Astrocyte of the spinal cord (primary cell): ENCODE data around the gene MARCHF7.
A peak's percentile ranks its signal among the peaks of the same experiment; 100 is the strongest.

ENCODE experiments used
- DNase-seq: peaks from one replicate; pipeline ENCODE4 v3.0.0; 2011; ENCODE audit warnings: low read depth, low spot score
- H3K4me3 ChIP-seq: 2 replicates; pipeline ENCODE4 v1.5.1; 2011; ENCODE audit warnings: low read depth, mild to moderate bottlenecking, low read length, moderate library complexity
- CTCF ChIP-seq: IDR thresholded peaks from 2 replicates; pipeline ENCODE4 v1.5.1; 2012; ENCODE audit warnings: low read depth, mild to moderate bottlenecking, low read length, inconsistent platforms
- in situ Hi-C: cut with HindIII; loops from 2 replicates; pipeline ENCODE4 v1.10.0; 2017; ENCODE audit warnings: low sequenced_read_pairs

The MARCHF7 gene

GRCh38 chr2:159694500-159695040 lies 17.7 kb upstream of the MARCHF7 start:
- H3K4me3 ChIP-seq, result no peak overlapping the region
- no peak for TF ChIP-seq CTCF
- no peak for DNase-seq
- in situ Hi-C loops, result no loop called here

DNA sequence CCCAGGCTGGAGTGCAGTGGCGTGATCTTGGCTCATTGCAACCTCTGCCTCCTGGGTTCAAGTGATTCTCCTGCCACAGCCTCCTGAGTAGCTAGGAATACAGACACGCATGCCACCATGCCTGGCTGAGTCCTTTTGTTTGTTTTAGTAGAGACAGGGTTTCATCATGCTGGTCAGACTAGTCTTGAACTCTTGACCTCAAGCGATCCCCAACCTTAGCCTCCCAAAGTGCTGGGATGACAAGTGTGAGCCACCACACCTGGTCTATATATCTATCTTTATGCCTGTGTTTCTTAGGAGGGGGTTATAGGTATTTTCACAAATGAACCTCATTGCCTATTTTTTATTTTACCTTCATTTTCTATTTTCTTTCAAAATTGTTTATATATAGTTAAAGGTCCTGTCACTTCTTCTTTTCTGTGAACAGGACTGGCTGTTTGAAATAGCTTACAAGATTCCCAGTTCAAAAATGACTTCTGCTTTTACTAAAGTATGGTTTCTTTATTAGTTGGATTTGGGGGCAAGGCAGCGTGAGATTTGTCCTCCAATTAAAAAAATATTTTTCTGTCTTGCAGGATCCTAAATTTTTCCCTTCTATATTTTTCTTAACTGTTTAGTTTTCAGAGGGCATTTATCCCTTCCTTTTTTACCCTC lies 16.4 kb upstream of the MARCHF7 start:
- no peak for DNase-seq
- H3K4me3 ChIP-seq, result no peak overlapping the region
- in situ Hi-C loops, result no loop called here
- no peak for TF ChIP-seq CTCF

DNA sequence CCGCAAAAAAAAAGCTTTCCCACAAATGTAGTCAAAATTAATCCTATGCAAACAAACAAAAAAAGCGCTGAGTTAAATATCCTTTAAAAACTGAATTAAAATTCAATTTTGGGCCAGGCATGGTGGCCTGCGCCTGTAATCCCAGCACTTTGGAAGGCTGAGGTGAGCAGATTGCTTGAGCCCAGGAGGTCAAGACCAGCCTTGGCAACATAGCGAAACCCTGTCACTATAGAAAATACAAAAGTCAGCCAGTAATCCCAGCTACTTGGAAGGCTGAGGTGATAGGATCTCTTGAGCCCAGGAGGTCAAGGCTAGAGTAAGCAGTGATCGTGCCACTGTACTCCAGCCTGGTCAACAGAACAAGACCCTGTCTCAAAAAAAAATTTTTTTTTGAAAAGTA lies 8.8 kb upstream of the MARCHF7 start:
- in situ Hi-C loops, result no loop called here
- DNase-seq, result no peak
- H3K4me3 ChIP-seq, result no peak overlapping the region
- TF ChIP-seq CTCF, result no peak

DNA sequence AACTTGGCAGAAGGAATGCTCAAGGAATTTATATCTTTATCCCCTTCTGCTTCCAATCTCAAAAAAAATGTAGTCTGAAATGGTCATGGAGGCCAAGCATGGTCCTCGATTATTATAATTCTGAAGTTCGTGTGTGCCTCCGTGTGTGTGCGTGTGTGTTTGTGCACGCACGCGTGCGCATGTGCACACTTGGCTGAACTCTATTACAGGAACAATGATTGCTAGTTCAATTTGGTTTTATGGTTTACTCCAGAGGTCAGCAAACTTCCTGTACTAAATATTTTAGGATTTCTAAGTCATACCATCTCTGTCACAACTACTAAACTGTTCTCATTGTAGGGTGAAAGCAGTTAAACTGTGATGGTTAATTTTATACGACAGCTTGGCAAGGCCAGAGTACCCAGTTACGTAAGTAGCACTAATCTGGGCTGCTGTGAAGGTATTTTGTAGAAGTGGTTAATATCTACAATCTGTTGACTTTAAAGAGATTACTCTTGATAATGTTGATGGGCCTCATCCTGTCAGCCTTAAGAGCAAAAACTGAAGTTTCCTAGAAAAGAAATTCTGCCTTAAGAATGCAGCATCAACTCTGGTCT lies 5.8 kb upstream of the MARCHF7 start:
- in situ Hi-C loops, result no loop called here

DNA sequence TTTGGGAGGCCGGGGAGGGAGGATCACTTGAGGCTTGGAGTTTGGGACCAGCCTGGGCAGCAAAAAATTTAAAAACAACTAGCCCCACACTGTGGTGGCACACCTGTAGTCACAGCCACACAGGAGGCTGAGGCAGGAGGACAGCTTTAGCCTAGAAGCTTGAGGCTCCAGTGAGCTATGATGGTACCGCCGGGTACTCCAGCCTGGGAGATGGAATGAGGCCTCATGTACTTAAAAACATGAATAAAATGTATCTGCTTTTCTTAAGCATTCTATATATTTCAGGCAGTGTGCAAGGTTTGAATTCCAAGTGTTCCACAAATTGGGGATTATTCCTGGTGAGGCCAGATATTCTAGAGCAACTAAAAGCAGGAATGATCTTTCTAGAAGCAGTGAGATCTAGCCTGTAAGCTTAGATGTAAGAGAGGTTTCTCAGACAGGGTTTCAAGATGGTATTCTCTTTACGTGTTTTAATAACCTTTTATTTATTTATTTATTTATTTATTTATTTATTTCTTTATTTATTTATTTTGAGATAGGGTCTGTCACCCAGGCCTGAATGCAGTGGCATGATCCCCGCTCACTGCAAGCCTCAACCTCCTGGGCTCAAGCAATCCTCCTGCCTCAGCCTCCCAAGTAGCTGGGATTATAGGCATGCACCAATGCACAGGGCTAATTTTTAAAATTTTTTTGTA lies 4.1 kb upstream of the MARCHF7 start:
- in situ Hi-C loops, result no loop called here
- no peak overlapping the region for H3K4me3 ChIP-seq
- TF ChIP-seq CTCF, result no peak
- no peak for DNase-seq

More for the DNA sequence above, 5.8 kb upstream of the MARCHF7 start:
- TF ChIP-seq CTCF, result no peak
- H3K4me3 ChIP-seq, result no peak overlapping the region
- DNase-seq, result no peak

- no peak for TF ChIP-seq CTCF
- in situ Hi-C loops, result no loop called here
- H3K4me3 ChIP-seq, result no peak overlapping the region
- DNase-seq, result peak; percentile 14
Observed at GRCh38 chr2:159710601-159711180, 1.6 kb upstream of the MARCHF7 start.
